NCI-H510A (cell line): ENCODE results near the gene STAU1.
"Not testable (repeated sequence)": the region's sequence is repeated elsewhere in the genome, so short reads cannot be mapped to it uniquely, and the experiment has no call there.

Source experiments
- DNase-seq: peaks from one replicate; lab custom pipeline; 2025; lab: John Stamatoyannopoulos, UW

The STAU1 gene

DNA sequence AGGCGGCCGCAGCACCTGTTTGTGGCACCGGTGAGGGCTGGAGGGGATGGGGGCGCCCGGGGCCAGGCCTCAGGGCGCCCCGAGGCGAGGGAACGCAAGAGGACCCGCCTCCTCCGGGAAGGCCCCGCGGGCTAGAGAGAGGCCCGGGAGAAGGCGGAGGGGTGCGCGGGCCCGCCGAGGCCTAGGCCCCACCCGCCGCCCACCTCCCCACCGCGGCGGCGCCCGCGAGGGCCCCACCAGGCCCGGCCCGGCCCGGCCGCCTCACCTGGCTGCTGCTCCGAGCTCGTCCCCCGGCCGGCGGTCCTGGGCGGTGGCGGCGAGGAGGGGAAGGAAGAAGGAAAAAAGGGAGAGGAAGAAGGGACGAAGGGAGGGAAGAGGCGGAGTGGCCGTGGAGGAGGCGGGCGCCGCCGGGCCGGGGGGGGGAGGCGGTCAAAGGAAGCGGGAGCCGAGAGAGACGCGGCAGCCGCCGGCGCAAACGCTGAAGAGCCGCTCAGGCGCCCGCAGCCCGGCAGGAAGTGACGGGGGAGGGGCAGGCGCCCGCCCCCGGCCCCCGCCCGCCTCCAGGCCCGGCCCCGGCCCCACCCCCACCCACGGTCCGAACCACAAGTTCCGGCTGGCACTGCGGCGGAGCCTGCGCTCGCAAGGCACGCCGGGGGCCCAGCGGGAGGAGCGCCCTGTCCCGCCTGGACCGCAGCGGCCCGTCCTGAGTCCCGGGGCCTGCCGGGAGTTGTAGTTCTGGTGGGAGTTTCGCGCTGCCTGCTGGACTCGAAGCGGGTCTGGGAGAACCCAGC is at the start of gene STAU1:
Gene STAU1, minus strand, starts transcription at position 484 of the 791 bp plus-strand sequence. CDS start 22,133 bp downstream, outside the sequence.
- peak; percentile 93 for DNase-seq

- no peak for DNase-seq
Measured at GRCh38 chr20:49237531-49237930, 49.4 kb upstream of the STAU1 start.

- DNase-seq: no peak
Measured at GRCh38 chr20:49236301-49236700, 48.2 kb upstream of the STAU1 start.

GRCh38 chr20:49234831-49235230 is 46.7 kb upstream of the STAU1 start:
- no peak for DNase-seq

DNA sequence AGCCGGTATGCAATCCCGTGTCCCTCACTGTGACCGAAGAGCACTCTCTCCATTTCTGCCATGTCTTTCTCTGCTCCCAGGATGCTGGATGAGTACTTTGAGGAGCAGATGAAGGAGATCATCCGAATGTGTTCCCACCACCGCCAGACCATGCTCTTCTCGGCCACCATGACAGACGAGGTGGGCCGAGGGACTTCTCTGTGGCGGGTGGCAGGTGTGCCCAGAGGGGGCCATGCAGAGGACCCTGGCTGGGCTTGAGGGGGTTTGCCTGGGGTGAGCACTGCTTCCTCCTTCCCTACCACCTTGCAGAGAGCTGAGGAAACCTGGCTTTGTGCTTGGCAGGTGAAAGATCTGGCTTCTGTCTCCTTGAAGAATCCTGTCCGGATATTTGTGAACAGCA is 45.1 kb upstream of the STAU1 start:
- DNase-seq: no peak

DNA sequence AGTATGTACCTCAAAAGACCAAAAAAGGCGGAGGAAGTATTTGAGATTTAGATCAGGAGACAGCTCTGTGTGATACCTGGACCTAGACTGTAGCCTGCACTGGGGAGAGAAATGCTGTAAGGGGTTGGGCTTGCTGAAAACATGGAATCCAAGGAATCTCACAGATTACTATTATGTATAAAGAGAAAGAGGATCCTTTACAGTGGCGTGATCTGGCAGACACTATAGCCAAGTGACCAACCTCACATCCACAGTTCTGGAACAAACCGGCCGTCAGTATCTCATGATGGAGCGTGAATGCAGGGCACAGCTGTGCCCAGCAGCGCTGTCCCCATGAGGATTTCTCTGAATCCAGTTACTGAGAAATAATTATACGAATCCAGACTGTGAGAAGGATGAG is 43.3 kb upstream of the STAU1 start:
- no peak for DNase-seq

GRCh38 chr20:49230561-49231133 is 42.5 kb upstream of the STAU1 start:
- DNase-seq: no peak

DNA sequence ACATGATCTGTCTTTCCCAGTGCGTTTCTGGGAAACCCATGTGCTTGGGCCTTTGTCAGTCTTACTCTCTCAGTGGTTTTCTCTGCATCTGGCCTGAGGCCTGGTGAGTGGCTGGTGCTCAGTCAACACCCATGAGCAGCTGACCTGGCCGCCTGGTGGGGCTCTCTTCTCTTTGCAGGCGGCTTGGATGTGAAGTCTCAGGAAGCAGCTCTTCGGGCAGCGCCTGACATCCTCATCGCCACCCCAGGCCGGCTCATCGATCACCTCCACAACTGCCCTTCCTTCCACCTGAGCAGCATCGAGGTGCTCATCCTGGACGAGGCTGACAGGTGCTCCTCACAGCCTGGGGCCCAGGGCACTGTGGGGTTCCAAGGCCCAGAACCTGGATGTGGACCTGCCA is 41.9 kb upstream of the STAU1 start:
- peak; percentile 92 for DNase-seq

GRCh38 chr20:49229381-49229780 is 41.2 kb upstream of the STAU1 start:
- no peak for DNase-seq

DNA sequence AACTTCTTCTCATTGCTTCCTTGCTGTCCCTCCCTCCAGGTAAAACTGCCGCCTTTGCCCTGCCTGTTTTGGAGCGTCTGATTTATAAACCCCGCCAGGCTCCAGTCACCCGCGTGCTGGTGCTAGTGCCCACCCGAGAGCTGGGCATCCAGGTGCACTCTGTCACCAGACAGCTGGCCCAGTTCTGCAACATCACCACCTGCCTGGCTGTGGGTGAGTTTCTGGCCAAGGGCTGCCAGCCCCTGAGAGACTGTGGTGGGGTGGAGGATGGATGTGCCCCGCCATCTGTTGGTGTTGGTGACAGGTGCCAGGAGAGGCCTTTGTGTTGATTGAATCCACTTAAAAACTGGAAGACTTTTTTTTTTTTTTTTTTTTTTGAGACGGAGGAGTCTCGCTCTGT is 40.5 kb upstream of the STAU1 start:
- DNase-seq: peak; percentile 38

DNA sequence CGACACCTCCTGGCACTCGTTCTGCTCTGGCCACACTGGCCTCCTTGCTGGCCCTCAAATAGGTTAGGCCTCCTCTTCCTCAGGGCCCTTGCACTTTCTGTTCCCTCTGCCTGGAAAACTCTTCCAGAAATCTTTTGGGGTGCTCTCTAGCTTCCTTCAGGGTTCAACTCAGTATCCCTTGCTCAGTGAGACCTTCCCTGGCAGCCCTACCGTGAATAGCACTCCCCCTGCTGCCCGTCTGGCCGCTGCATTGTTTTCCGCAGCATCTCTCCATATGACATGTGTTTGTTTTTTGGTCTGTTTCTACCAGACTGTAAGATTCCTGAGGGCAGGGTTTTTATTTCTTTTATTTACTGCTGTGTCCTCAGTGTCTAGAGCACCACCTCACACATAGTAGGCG is 37.8 kb upstream of the STAU1 start:
- DNase-seq: no peak

- no peak for DNase-seq
Measured at GRCh38 chr20:49219924-49220831, 32.0 kb upstream of the STAU1 start.

GRCh38 chr20:49219091-49219923 is 31.2 kb upstream of the STAU1 start, which contains the start of gene DDX27:
DDX27 (plus strand) TSS chr20:49219416; CDS start chr20:49219449, 33 bp downstream.
- DNase-seq: peak; percentile 97

DNA sequence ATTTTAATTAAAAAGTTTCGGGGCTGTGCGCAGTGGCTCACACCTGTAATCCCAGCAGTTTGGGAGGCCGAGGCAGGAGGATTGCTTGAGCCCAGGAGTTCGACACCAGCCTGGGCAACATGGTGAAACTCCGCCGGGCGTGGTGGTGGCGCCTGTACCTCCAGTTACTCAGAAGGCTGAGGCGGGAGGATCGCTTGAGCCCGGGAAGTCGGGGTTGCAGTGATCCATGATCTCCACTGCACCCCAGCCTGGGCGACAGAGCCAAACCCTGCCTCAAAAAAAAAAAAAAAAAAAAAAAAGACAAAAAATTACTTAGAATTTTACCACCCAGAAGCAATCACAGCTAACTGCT is 30.6 kb upstream of the STAU1 start:
- not testable (repeated sequence) for DNase-seq

DNA sequence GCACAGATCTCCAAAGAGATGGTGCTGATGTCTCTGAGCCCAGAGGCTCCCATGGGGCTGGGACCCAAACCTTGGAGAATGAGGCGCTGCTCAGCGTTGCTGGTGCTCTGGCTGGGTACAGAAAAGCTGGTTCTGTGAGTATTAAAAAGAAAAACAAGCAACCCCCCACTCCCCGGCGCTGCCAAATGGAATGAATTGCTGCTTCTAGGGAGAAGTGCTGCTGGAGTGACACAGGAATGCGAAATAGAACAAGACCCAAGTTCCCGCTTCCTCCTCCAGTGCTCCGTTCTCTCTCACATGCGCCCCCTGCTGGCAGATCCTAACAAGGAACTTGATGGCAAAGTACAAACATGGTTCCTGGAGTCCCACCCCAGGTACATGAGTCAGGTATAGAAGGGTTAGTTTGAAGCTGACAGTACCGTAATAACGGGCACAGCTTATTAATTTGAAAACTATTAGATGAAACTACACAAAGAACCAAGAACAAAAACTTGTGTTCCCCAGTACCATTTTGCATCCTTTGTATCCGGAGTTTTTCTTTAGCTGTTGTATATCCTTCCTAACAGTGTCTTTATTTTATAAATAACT is 29.0 kb upstream of the STAU1 start:
- peak; percentile 75 for DNase-seq

DNA sequence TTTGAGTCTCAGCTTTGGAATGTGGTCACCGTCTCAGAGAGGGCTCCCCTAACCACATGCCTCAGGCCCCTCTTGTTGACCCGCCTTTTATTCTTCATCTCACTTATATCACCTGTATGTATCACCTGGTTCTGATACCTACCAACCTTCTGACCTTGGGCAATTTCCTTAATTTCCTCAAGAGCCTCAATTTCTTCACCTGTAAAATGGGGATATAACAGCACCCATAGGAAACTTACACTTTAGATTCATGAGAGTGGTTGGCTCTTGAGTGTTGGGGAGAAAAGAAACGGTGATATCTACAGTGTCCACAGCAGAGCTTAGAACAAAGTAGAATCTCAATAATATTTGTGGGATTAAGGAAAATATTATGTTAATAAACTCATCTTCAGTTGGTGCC is 27.1 kb upstream of the STAU1 start:
- DNase-seq: no peak

DNA sequence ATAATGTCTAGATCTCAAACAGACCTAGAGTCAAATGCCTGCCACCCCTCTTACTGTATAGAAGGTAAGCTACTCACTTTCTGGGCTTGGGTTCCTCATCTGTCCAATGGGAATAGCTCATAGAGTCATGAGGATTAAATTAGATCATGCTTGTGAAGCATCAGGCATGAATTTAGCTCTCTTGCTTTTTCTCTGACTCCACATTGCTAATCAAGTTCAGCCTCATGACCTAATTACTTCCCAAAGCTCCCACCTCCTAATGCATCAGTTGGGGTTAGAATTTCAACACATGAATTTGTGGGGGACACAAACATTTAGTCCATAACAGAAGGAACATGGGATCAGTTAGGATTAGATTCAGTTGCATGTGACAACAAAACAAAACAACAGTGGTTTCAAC is 26.4 kb upstream of the STAU1 start:
- DNase-seq: no peak

GRCh38 chr20:49210757-49211110 is 22.6 kb upstream of the STAU1 start:
- DNase-seq: no peak

- no peak for DNase-seq
Measured at GRCh38 chr20:49210101-49210756, 22.1 kb upstream of the STAU1 start.

DNA sequence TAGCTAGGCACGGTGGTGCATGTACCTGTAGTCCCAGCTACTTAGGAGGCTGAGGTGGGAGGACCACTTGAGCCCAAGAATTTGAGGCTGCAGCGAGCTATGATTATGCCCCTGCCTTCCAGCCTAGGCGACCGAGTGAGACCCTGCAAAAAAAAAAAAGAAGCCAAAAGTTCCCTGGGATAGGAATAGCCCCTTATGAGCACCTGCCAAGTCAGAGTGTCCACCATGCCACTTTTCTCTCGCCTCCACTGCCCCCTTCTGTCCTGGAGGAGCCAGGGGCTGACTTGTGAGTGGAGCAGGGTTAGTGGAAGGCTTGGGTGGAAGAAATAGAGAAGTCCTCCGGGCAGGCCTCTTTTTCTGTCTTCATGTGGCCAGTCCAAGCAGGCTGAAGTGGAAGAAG is 18.9 kb upstream of the STAU1 start:
- no peak for DNase-seq

DNA sequence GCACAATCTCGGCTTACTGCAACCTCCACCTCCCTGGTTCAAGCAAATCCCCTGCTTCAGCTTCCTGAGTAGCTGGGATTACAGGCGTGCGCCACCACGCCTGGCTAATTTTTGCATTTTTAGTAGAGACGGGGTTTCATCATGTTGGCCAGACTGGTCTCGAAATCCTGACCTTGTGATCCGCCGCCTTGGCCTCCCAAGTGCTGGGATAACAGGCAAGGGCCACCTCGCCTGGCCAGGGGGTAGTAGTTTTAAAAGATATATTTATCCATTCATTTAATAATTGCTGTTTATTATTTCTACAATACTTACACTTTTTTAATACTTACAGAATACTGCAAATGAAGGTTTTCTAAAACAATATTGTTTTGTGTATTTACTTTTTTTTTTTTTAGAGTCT is 15.6 kb upstream of the STAU1 start:
- DNase-seq: no peak
